Neuronal stem cell (in vitro differentiated cells): ENCODE data around the gene DOCK9.
A peak's percentile ranks its signal among the peaks of the same experiment; 100 is the strongest.

Experiments used
- DNase-seq: peaks from one replicate; pipeline ENCODE4 v3.0.0-alpha.2; 2013; ENCODE audit warnings: low spot score
- H2AFZ ChIP-seq: one replicate; pipeline ENCODE4 v1.6.1; 2013; ENCODE audit warnings: mild to moderate bottlenecking, low read length, inconsistent platforms
- H2AK5ac ChIP-seq: 2 replicates; pipeline ENCODE4 v1.6.1; 2013; ENCODE audit warnings: low read depth, mild to moderate bottlenecking, inconsistent platforms, low read length, moderate library complexity, mixed read lengths
- H2BK120ac ChIP-seq: 2 replicates; pipeline ENCODE4 v1.6.1; 2013; ENCODE audit warnings: low read depth, mild to moderate bottlenecking, inconsistent platforms, low read length, moderate library complexity, mixed read lengths
- H2BK12ac ChIP-seq: one replicate; pipeline ENCODE4 v1.6.1; 2013; ENCODE audit warnings: low read length, inconsistent platforms
- H2BK15ac ChIP-seq: 2 replicates; pipeline ENCODE4 v1.6.1; 2013; ENCODE audit warnings: mild to moderate bottlenecking, low read length, inconsistent platforms, mixed read lengths
- H2BK5ac ChIP-seq: one replicate; pipeline ENCODE4 v1.6.1; 2013; ENCODE audit warnings: inconsistent platforms, mild to moderate bottlenecking, low read length, moderate library complexity
- H3K14ac ChIP-seq: one replicate; pipeline ENCODE4 v1.6.1; 2013; ENCODE audit warnings: low read length, inconsistent platforms
- H3K18ac ChIP-seq: 2 replicates; pipeline ENCODE4 v1.6.1; 2013; ENCODE audit warnings: low read length, inconsistent platforms
- H3K23ac ChIP-seq: 2 replicates; pipeline ENCODE4 v1.6.1; 2013; ENCODE audit warnings: low read depth, mild to moderate bottlenecking, mixed read lengths, low read length, inconsistent platforms; ENCODE audit not compliant: poor library complexity
- H3K27ac ChIP-seq: replicated peaks from 3 replicates; pipeline ENCODE4 v1.5.1; 2013; ENCODE audit warnings: low read length, inconsistent platforms
- H3K27me3 ChIP-seq, 3 experiments: 2 replicates each; pipeline ENCODE4 v1.6.1; 2013; ENCODE audit warnings: low read length in 3 of 3, mild to moderate bottlenecking in 2 of 3, inconsistent platforms in 1 of 3, low read depth in 1 of 3, mixed read lengths in 1 of 3, moderate library complexity in 1 of 3; ENCODE audit not compliant: control insufficient read depth in 3 of 3, insufficient read depth in 3 of 3
- H3K36me3 ChIP-seq, 2 donors: replicated peaks in 1 of 2; 2 replicates each; pipeline ENCODE4 v1.6.1; 2013; ENCODE audit warnings: low read length in 2 of 2; ENCODE audit not compliant: control insufficient read depth in 2 of 2, insufficient read depth in 2 of 2
- H3K4ac ChIP-seq: 2 replicates; pipeline ENCODE4 v1.6.1; 2013; ENCODE audit warnings: inconsistent platforms, mild to moderate bottlenecking, low read length, moderate library complexity
- H3K4me1 ChIP-seq, 2 donors: 1 replicate in 1 of 2; 2 replicates in 1 of 2; pipeline ENCODE4 v1.6.1; 2013; ENCODE audit warnings: low read length in 2 of 2, low read depth in 1 of 2; ENCODE audit not compliant: control insufficient read depth in 2 of 2, insufficient read depth in 1 of 2
- H3K4me2 ChIP-seq: one replicate; pipeline ENCODE4 v1.6.1; 2013; ENCODE audit warnings: mild to moderate bottlenecking, low read length, inconsistent platforms; ENCODE audit not compliant: insufficient read depth, poor library complexity, severe bottlenecking
- H3K4me3 ChIP-seq, 2 donors: 2 replicates each; pipeline ENCODE4 v1.5.1; 2013; ENCODE audit warnings: low read length in 2 of 2, mild to moderate bottlenecking in 2 of 2, inconsistent platforms in 1 of 2, moderate library complexity in 1 of 2
- H3K79me1 ChIP-seq: one replicate; pipeline ENCODE4 v1.6.1; 2013; ENCODE audit warnings: low read depth, mild to moderate bottlenecking, inconsistent platforms, low read length, moderate library complexity
- H3K9ac ChIP-seq: one replicate; pipeline ENCODE4 v1.6.1; 2013; ENCODE audit warnings: mild to moderate bottlenecking, low read depth, low read length, inconsistent platforms; ENCODE audit not compliant: poor library complexity
- H3K9me3 ChIP-seq, 2 donors: replicated peaks in 1 of 2; 2 replicates each; pipeline versions ENCODE3 to v1.6.1; 2013; ENCODE audit warnings: low read length in 2 of 2, mild to moderate bottlenecking in 2 of 2, inconsistent platforms in 1 of 2, low read depth in 1 of 2, mixed read lengths in 1 of 2, moderate library complexity in 1 of 2; ENCODE audit not compliant: control insufficient read depth in 2 of 2, insufficient read depth in 1 of 2
- H4K8ac ChIP-seq: one replicate; pipeline ENCODE4 v1.6.1; 2013; ENCODE audit warnings: low read depth, mild to moderate bottlenecking, inconsistent platforms, low read length, moderate library complexity
- H4K91ac ChIP-seq: one replicate; pipeline ENCODE4 v1.6.1; 2013; ENCODE audit warnings: low read length, low read depth, mild to moderate bottlenecking, inconsistent platforms; ENCODE audit not compliant: poor library complexity
- WGBS, 2 donors: extraction: QIAGEN DNeasy Blood & Tissue Kit; methylation state at CpG; one replicate each; pipeline ENCODE4 v1.1.7; 2013; ENCODE audit warnings: missing lambda C conversion rate in 2 of 2, mixed read lengths in 1 of 2; ENCODE audit not compliant: insufficient read length in 2 of 2, insufficient replicate concordance in 1 of 2; ENCODE audit errors: extremely low coverage in 2 of 2; 5-methylcytosine and 5-hydroxymethylcytosine counted together

Gene DOCK9

DNA sequence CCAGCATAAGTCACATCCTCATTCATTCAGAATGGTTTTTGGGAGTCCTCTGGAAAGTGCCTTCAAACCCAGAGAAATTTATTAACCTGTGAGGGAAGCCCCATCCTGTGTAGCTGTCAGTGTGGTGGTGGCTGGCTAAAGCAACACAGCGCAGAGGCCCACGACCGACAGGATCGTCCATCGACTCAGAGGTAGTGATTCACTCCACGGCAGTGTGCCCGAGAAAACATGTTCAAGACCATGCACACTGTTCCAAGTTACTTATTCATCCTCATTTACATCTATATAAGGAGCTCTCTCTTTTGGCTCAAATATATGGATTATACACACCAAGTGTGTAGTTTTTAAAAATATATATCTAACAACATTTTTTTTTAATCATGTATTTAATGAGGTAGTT lies 129.1 kb downstream of the DOCK9 start:
- H3K23ac ChIP-seq: no peak overlapping the region
- H3K36me3 ChIP-seq: no peaks in the 10 kb centered on the region
- H3K4me2 ChIP-seq: no peak overlapping the region
- no peak overlapping the region for H4K8ac ChIP-seq
- peaks cover 0 to 7% of the 10 kb centered on the region in 2 donors for H3K4me1 ChIP-seq
- no CpG with 5 or more reads among the region's 7 CpGs for WGBS, 2 donors
- H2BK15ac ChIP-seq: no peak overlapping the region
- H3K18ac ChIP-seq: no peak overlapping the region
- no peaks in the 10 kb centered on the region for H3K27me3 ChIP-seq
- no peak for DNase-seq
- no peak overlapping the region for H2BK12ac ChIP-seq
- no peak overlapping the region for H2AFZ ChIP-seq
- no peak overlapping the region for H3K14ac ChIP-seq
- H3K4me3 ChIP-seq: no peak overlapping the region
- no peaks in the 10 kb centered on the region for H3K9me3 ChIP-seq
- no peaks in the 10 kb centered on the region for H3K79me1 ChIP-seq
- H4K91ac ChIP-seq: no peak overlapping the region
- H3K4ac ChIP-seq: no peak overlapping the region
- no peak overlapping the region for H3K27ac ChIP-seq
- no peak overlapping the region for H2BK5ac ChIP-seq
- H3K9ac ChIP-seq: no peak overlapping the region
- H2AK5ac ChIP-seq: no peak overlapping the region
- H2BK120ac ChIP-seq: no peak overlapping the region

DNA sequence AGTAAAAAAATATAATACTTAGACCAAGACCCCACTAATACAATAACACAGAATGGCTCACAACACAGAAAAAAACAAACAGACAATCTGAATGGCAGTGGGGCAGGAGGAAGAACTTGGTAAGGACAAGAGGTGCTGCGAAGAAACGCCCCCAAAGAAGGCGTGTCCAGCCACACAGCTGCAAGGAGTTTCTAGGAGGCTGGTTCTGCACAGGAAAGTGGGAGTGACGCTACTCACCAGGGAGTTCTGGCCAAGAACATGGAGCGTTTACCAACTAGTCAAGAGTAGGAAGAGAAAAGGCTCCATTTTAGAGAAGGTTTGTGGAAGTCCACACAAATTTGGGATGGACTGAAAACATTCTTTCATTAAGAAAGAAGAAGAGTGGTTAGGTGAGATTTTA lies 130.1 kb downstream of the DOCK9 start:
- Histone ChIP-seq H3K23ac (no peak overlapping the region), H3K4me3 (no peak overlapping the region), H2AK5ac (no peak overlapping the region), H3K9ac (no peak overlapping the region), H3K14ac (no peak overlapping the region), H3K4ac (no peak overlapping the region), H2BK15ac (no peak overlapping the region), H4K8ac (no peak overlapping the region), H2BK120ac (no peak overlapping the region), H3K27me3 (no peaks in the 10 kb centered on the region), H3K79me1 (no peaks in the 10 kb centered on the region), H2BK12ac (no peak overlapping the region), H3K27ac (no peak overlapping the region), H2AFZ (no peak overlapping the region), H3K4me2 (no peak overlapping the region), H3K4me1 (peaks cover 0 to 7% of the 10 kb centered on the region in 2 donors), H2BK5ac (no peak overlapping the region), H3K18ac (no peak overlapping the region), H3K36me3 (no peaks in the 10 kb centered on the region), H3K9me3 (no peaks in the 10 kb centered on the region), H4K91ac (no peak overlapping the region)
- no CpG with 5 or more reads among the region's 5 CpGs for WGBS, 2 donors
- no peak for DNase-seq

DNA sequence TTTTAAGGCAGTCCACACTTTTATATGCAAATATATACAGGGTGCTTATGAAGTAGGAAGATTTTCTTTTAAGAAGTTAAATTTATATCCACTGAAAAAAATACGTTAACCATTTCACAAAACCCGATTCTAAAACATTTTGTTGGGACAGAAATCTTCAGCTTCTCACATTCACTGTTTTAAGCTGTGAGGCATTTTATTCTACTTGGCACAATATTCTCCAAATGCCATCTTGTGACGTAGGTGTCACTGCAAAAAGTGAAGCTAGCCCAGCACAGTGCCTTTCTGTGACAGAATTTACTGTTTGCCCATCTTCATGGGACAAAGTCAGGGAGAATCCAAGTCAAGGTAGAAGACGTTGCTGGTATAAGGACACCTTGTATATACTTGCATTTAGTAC lies 130.9 kb downstream of the DOCK9 start:
- H2BK15ac ChIP-seq: no peak overlapping the region
- no peaks in the 10 kb centered on the region for H3K27me3 ChIP-seq
- H3K4me2 ChIP-seq: no peak overlapping the region
- H3K14ac ChIP-seq: no peak overlapping the region
- WGBS, 2 donors: no CpG with 5 or more reads among the region's 4 CpGs
- H3K23ac ChIP-seq: no peak overlapping the region
- H3K18ac ChIP-seq: no peak overlapping the region
- no peaks in the 10 kb centered on the region for H3K36me3 ChIP-seq
- no peak overlapping the region for H2BK120ac ChIP-seq
- H3K79me1 ChIP-seq: no peaks in the 10 kb centered on the region
- H3K4ac ChIP-seq: no peak overlapping the region
- no peaks in the 10 kb centered on the region for H3K9me3 ChIP-seq
- peaks cover 7% of the 10 kb centered on the region in 2 donors for H3K4me1 ChIP-seq
- no peak overlapping the region for H2AFZ ChIP-seq
- DNase-seq: no peak
- H3K4me3 ChIP-seq: no peak overlapping the region
- H3K27ac ChIP-seq: no peak overlapping the region
- no peak overlapping the region for H4K91ac ChIP-seq
- no peak overlapping the region for H2AK5ac ChIP-seq
- H2BK5ac ChIP-seq: no peak overlapping the region
- H2BK12ac ChIP-seq: no peak overlapping the region
- H3K9ac ChIP-seq: no peak overlapping the region
- H4K8ac ChIP-seq: no peak overlapping the region

DNA sequence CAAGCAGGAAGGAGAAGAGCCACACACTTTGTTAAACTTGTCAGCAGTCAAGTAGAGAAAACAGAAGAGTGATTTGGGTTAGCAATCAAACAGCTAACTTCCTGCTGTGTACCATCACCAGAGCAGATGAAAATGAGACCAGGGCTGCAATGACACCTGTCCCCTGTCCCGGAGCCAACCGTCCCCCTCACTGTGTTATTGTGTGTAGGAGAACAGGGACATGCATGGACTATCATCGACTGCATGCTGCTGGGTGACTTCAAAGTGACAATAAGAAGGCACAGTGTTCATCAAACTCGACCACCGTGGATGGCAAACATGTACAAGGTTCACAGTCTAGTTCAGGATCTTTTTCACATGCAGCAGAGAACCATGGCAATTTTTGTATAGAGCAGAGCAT lies 131.3 kb downstream of the DOCK9 start:
- Histone ChIP-seq H3K9me3 (no peaks in the 10 kb centered on the region), H3K27ac (no peak overlapping the region), H3K4ac (no peak overlapping the region), H2BK15ac (no peak overlapping the region), H3K23ac (no peak overlapping the region), H3K79me1 (no peaks in the 10 kb centered on the region), H2AFZ (no peak overlapping the region), H3K14ac (no peak overlapping the region), H3K4me2 (no peak overlapping the region), H3K27me3 (no peaks in the 10 kb centered on the region), H3K4me1 (peaks cover 7% of the 10 kb centered on the region in 2 donors), H4K91ac (no peak overlapping the region), H3K36me3 (no peaks in the 10 kb centered on the region), H2BK5ac (no peak overlapping the region), H2BK120ac (no peak overlapping the region), H2AK5ac (no peak overlapping the region), H3K18ac (no peak overlapping the region), H3K9ac (no peak overlapping the region), H4K8ac (no peak overlapping the region), H2BK12ac (no peak overlapping the region), H3K4me3 (peak overlapping the region in 1 of 2 donors; percentile 15)
- DNase-seq: no peak
- no CpG with 5 or more reads among the region's 5 CpGs for WGBS, 2 donors
